ENCODE results near the gene GPX5. TPM values are rescaled to one million over a fixed set of nuclear protein-coding genes. Genes with fewer than 3 reads are reported as not detected.

Gene GPX5
- total RNA-seq, 4 donors from 2014 or later, result not detected

DNA sequence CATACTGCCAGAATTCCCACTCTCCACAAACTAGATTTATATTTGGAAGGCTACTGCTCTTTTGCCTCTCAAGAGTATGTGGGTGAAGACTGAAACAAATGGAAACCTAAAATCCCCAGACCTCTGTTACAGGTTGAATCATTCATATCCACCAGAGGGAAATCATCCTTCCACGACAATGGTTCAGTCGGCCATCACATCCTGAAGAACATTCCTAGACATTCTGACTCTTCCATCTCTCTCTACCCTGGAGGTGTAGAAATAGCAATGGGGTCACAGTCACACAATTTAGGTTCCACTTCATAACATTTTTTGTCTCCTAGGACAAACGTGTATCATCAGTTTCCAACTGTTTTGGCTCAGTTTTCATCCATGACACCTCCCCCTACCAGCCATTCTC is 8.6 kb downstream of the GPX5 start:
- TF ChIP-seq POLR2A (IDR thresholded peaks at IDR 0.05), result no peak
- TF ChIP-seq, protein P1, sequence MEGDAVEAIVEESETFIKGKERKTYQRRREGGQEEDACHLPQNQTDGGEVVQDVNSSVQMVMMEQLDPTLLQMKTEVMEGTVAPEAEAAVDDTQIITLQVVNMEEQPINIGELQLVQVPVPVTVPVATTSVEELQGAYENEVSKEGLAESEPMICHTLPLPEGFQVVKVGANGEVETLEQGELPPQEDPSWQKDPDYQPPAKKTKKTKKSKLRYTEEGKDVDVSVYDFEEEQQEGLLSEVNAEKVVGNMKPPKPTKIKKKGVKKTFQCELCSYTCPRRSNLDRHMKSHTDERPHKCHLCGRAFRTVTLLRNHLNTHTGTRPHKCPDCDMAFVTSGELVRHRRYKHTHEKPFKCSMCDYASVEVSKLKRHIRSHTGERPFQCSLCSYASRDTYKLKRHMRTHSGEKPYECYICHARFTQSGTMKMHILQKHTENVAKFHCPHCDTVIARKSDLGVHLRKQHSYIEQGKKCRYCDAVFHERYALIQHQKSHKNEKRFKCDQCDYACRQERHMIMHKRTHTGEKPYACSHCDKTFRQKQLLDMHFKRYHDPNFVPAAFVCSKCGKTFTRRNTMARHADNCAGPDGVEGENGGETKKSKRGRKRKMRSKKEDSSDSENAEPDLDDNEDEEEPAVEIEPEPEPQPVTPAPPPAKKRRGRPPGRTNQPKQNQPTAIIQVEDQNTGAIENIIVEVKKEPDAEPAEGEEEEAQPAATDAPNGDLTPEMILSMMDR (IDR thresholded peaks at IDR 0.05), result no peak
- no peak overlapping the region for H3K4me3 ChIP-seq (replicated peaks in 1 of 3)
- WGBS, 2 donors, result 64 to 66% methylated on average over 3 of the region's 3 CpGs
- H3K27me3 ChIP-seq, result no peaks in the 10 kb centered on the region
- no peak for DNase-seq
- H3K9me3 ChIP-seq, result no peaks in the 10 kb centered on the region
- H3K36me3 ChIP-seq, result no peaks in the 10 kb centered on the region
- intact Hi-C loops (cut with DNase I), result no loop called here
- H3K27ac ChIP-seq, result no peak overlapping the region
- no peaks in the 10 kb centered on the region for H3K4me1 ChIP-seq

DNA sequence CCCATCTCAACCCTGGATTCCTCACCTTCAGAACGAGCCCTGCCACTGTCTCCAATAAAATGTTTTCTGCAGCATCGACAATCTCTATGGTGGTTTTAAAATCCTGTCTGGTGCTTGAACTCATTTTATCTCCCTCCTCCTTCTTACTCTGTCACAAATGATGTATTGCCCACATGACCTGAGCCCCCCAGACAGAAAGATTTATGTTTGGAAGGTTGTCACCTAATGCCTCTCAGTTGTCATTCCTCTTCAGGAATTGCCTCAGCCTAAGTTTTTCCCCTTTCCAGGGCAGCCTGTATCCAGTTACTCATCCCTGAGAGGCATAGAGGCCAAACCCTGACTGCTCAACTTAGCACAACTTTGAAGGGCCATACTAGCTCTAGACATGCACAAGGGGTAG is 9.2 kb downstream of the GPX5 start:
- Histone ChIP-seq H3K27ac (no peak overlapping the region), H3K4me1 (no peaks in the 10 kb centered on the region), H3K4me3 (replicated peaks in 1 of 3) (no peak overlapping the region), H3K27me3 (no peaks in the 10 kb centered on the region), H3K9me3 (no peaks in the 10 kb centered on the region), H3K36me3 (no peaks in the 10 kb centered on the region)
- TF ChIP-seq, protein P1 (IDR thresholded peaks at IDR 0.05), result no peak
- TF ChIP-seq POLR2A (IDR thresholded peaks at IDR 0.05), result no peak
- intact Hi-C loops (cut with DNase I), result no loop called here
- WGBS, 2 donors, result 69 to 71% methylated on average over 2 of the region's 2 CpGs
- no peak for DNase-seq

DNA sequence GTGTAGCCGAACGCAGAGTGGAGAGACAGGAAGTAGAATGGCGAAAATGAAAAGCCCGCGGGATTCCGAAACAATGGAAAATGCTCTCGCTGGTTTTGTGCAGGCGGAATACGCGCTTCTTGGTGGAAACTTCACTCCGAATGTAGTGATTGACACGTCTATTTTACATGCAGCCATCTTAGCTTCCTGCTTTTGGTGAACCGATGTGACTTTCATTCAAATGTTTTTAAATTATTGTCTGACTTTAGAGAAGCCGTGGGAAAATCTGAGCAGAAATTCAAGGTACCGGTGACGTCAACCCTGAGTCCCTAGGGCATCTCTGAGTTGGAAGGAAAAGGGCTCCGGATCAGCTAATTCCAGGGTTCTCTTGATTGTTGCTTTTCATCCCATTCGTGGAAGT is 11.4 kb downstream of the GPX5 start:
- TF ChIP-seq, protein P1 (IDR thresholded peaks at IDR 0.05), result no peak
- TF ChIP-seq POLR2A (IDR thresholded peaks at IDR 0.05), result no peak
- WGBS, 2 donors, result 14 to 21% methylated on average over 18 of the region's 18 CpGs
- Histone ChIP-seq H3K4me1 (no peaks in the 10 kb centered on the region), H3K27ac (no peak overlapping the region), H3K4me3 (replicated peaks in 1 of 3) (no peak overlapping the region), H3K9me3 (no peaks in the 10 kb centered on the region), H3K27me3 (no peaks in the 10 kb centered on the region), H3K36me3 (no peaks in the 10 kb centered on the region)
- no peak for DNase-seq
- intact Hi-C loops (cut with DNase I), result no loop called here

DNA sequence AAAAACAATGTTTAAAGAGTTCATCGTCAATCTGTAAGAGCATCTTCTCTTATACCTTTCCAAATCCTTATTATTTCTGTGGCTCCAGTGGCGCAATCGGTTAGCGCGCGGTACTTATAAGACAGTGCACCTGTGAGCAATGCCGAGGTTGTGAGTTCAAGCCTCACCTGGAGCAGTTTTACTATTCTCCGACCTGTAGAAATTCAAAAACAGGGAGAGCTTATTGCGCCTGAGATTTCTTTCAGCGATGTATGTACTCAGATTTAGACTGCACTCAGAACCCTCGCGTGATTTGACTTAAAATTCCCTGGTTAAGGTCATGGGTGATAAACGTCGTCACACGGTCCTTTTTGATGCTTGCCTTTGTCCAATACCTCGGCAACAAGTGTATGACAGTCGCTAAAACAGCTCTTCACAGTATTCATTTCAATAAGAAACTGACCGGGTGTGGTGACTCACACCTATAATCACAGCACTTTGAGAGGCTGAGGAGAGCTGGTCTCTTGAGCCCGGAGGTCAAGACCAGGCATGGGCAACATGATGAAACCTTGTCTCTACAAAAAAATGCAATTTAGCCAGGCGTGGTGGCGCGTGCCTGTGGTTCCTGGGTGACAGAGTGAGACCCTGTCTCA is 11.9 kb downstream of the GPX5 start:
- no peaks in the 10 kb centered on the region for H3K36me3 ChIP-seq
- no peak overlapping the region for H3K4me3 ChIP-seq (replicated peaks in 1 of 3)
- H3K9me3 ChIP-seq, result no peaks in the 10 kb centered on the region
- 36 to 41% methylated on average over 22 of the region's 22 CpGs for WGBS, 2 donors
- DNase-seq, result no peak
- no peaks in the 10 kb centered on the region for H3K4me1 ChIP-seq
- TF ChIP-seq, protein P1 (IDR thresholded peaks at IDR 0.05), result no peak
- TF ChIP-seq POLR2A (IDR thresholded peaks at IDR 0.05), result no peak
- no peaks in the 10 kb centered on the region for H3K27me3 ChIP-seq
- no peak overlapping the region for H3K27ac ChIP-seq
- intact Hi-C loops (cut with DNase I), result no loop called here

DNA sequence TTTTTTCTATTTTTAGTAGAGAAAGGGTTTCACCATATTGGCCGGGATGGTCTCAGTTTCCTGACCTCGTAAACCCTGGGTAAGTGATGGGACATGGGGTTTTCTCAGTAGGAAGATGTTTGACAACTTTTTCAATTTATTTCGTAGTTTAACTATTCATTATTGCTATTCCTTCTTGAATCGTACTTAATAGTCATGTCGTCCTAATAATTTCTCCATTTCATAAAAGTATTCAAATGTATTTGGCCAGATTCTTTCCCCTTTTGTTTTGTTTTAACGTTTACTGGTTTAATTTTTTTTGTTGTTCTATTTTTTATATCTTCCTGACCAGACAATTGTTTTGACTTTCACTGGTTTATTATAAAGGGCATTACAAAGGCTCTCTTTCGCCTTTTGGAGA is 16.3 kb downstream of the GPX5 start:
- no peak for DNase-seq
- intact Hi-C loops (cut with DNase I), result no loop called here
- Histone ChIP-seq H3K36me3 (no peaks in the 10 kb centered on the region), H3K27me3 (no peaks in the 10 kb centered on the region), H3K4me1 (peaks cover 0 to 10% of the 10 kb centered on the region in 2 donors), H3K27ac (no peak overlapping the region), H3K4me3 (replicated peaks in 1 of 3) (peak overlapping the region in 1 of 3 donors; percentile 20), H3K9me3 (no peaks in the 10 kb centered on the region)
- whole genome bisulfite sequencing, 2 donors, result 45 to 54% methylated on average over 7 of the region's 7 CpGs
- TF ChIP-seq POLR2A (IDR thresholded peaks at IDR 0.05), result no peak
